KOPT-K1 (cell line): ENCODE measurements around the gene TRIM23.
"Not testable (repeated sequence)": the region's sequence is repeated elsewhere in the genome, so short reads cannot be mapped to it uniquely, and the experiment has no call there.

Experiments used
- H3K27ac ChIP-seq: fragments of 200-600 bp; sonication (generic); 2 replicates; pipeline ENCODE4 v1.5.1; 2016; ENCODE audit warnings: antibody characterized with exemption, mild to moderate bottlenecking, low read depth, low read length; ENCODE audit not compliant: poor library complexity, severe bottlenecking
- H3K36me3 ChIP-seq: fragments of 200-600 bp; sonication (generic); 2 replicates; pipeline ENCODE4 v1.5.1; 2017; ENCODE audit warnings: antibody characterized with exemption, mild to moderate bottlenecking, low read length, moderate library complexity; ENCODE audit not compliant: insufficient read depth
- H3K9me3 ChIP-seq: fragments of 200-600 bp; sonication (generic); 2 replicates; pipeline ENCODE4 v1.5.1; 2017; ENCODE audit warnings: antibody characterized with exemption, low read length, mild to moderate bottlenecking; ENCODE audit not compliant: insufficient read depth, poor library complexity, severe bottlenecking

TRIM23 gene

GRCh38 chr5:65624025-65624570 is at the start of gene TRIM23:
TRIM23 (minus strand) TSS chr5:65624333; CDS start chr5:65624274, 59 bp downstream.
- Histone ChIP-seq H3K27ac (peak within 1 kb of the TSS; percentile 76), H3K36me3 (peaks cover 8% of the 10 kb centered on the region; the same call in 1 of the 2 replicates), H3K9me3 (no peaks in the 10 kb centered on the region)

- Histone ChIP-seq H3K36me3 (peaks cover 42% of the 10 kb centered on the region), H3K27ac (no peak overlapping the region), H3K9me3 (no peaks in the 10 kb centered on the region)
Measured at GRCh38 chr5:65672796-65673195, 48.7 kb upstream of the TRIM23 start.

GRCh38 chr5:65668696-65669095 is 44.6 kb upstream of the TRIM23 start:
- no peak overlapping the region for H3K27ac ChIP-seq
- H3K36me3 ChIP-seq = peaks cover 55% of the 10 kb centered on the region
- H3K9me3 ChIP-seq = no peaks in the 10 kb centered on the region

GRCh38 chr5:65663804-65664521 is 39.8 kb upstream of the TRIM23 start:
- peaks cover 48% of the 10 kb centered on the region for H3K36me3 ChIP-seq

GRCh38 chr5:65654713-65655112 is 30.6 kb upstream of the TRIM23 start:
- H3K36me3 ChIP-seq = peaks cover 27% of the 10 kb centered on the region; the same call in 1 of the 2 replicates
- H3K9me3 ChIP-seq = no peaks in the 10 kb centered on the region
- H3K27ac ChIP-seq = no peak overlapping the region

More at GRCh38 chr5:65663804-65664521, 39.8 kb upstream of the TRIM23 start:
- H3K9me3 ChIP-seq = no peaks in the 10 kb centered on the region
- no peak overlapping the region for H3K27ac ChIP-seq

- peaks cover 36% of the 10 kb centered on the region for H3K36me3 ChIP-seq
- no peaks in the 10 kb centered on the region for H3K9me3 ChIP-seq
- H3K27ac ChIP-seq = no peak overlapping the region
Measured at GRCh38 chr5:65651144-65651543, 27.0 kb upstream of the TRIM23 start.

GRCh38 chr5:65647941-65648340 is 23.8 kb upstream of the TRIM23 start:
- Histone ChIP-seq H3K27ac (no peak overlapping the region), H3K36me3 (peaks cover 29% of the 10 kb centered on the region), H3K9me3 (no peaks in the 10 kb centered on the region)

- H3K9me3 ChIP-seq = no peaks in the 10 kb centered on the region
- peaks cover 29% of the 10 kb centered on the region for H3K36me3 ChIP-seq
Measured at GRCh38 chr5:65646938-65647337, 22.8 kb upstream of the TRIM23 start.

GRCh38 chr5:65640240-65640639 is 16.1 kb upstream of the TRIM23 start:
- H3K9me3 ChIP-seq = no peaks in the 10 kb centered on the region
- peaks cover 48% of the 10 kb centered on the region for H3K36me3 ChIP-seq
- no peak overlapping the region for H3K27ac ChIP-seq

More at GRCh38 chr5:65646938-65647337, 22.8 kb upstream of the TRIM23 start:
- no peak overlapping the region for H3K27ac ChIP-seq

- Histone ChIP-seq H3K9me3 (no peaks in the 10 kb centered on the region), H3K36me3 (peaks cover 26% of the 10 kb centered on the region), H3K27ac (no peak overlapping the region)
Measured at GRCh38 chr5:65630981-65631380, 6.8 kb upstream of the TRIM23 start.

GRCh38 chr5:65625743-65626142 is 1.6 kb upstream of the TRIM23 start:
- peaks cover 17% of the 10 kb centered on the region for H3K36me3 ChIP-seq
- no peaks in the 10 kb centered on the region for H3K9me3 ChIP-seq
- peak overlapping the region; percentile 76 for H3K27ac ChIP-seq

GRCh38 chr5:65624571-65625555 is 730 bp upstream of the TRIM23 start, which contains the start of the genes SHLD3 and TRAPPC13:
SHLD3 (plus strand) TSS chr5:65625027; CDS start chr5:65629588, 4,561 bp downstream.
TRAPPC13 (plus strand) TSS chr5:65625027; CDS start chr5:65625061, 34 bp downstream.
- peaks cover 15% of the 10 kb centered on the region for H3K36me3 ChIP-seq
- H3K9me3 ChIP-seq = no peaks in the 10 kb centered on the region
- peak within 1 kb of the TSS; percentile 76 for H3K27ac ChIP-seq

GRCh38 chr5:65623482-65623881 is 651 bp downstream of the TRIM23 start:
- Histone ChIP-seq H3K27ac (peak overlapping the region; percentile 76), H3K36me3 (peaks cover 4% of the 10 kb centered on the region; the same call in 1 of the 2 replicates), H3K9me3 (no peaks in the 10 kb centered on the region)

GRCh38 chr5:65621961-65622360 is 2.2 kb downstream of the TRIM23 start:
- H3K9me3 ChIP-seq, H3K36me3 ChIP-seq, H3K27ac ChIP-seq: not testable (repeated sequence)

GRCh38 chr5:65620021-65620420 is 4.1 kb downstream of the TRIM23 start:
- no peak overlapping the region for H3K27ac ChIP-seq
- H3K36me3 ChIP-seq = peaks cover 25% of the 10 kb centered on the region
- H3K9me3 ChIP-seq = no peaks in the 10 kb centered on the region
